ENCODE measurements around the gene NDUFA13.

NDUFA13 gene

GRCh38 chr19:19506592-19506991, 9.4 kb upstream of the NDUFA13 start:
- DNase-seq (ENCODE audit: low read depth in 1 of 2, low spot score in 1 of 2), result no peak

GRCh38 chr19:19507354-19507753, 8.7 kb upstream of the NDUFA13 start:
- DNase-seq (ENCODE audit: low read depth in 1 of 2, low spot score in 1 of 2), result no peak

GRCh38 chr19:19508217-19508616, 7.8 kb upstream of the NDUFA13 start:
- DNase-seq (ENCODE audit: low read depth in 1 of 2, low spot score in 1 of 2), result no peak

- no peak for DNase-seq (ENCODE audit: low read depth in 1 of 2, low spot score in 1 of 2)
Measured at GRCh38 chr19:19510432-19510831, 5.6 kb upstream of the NDUFA13 start.

GRCh38 chr19:19513682-19514081, 2.3 kb upstream of the NDUFA13 start:
- DNase-seq (ENCODE audit: low read depth in 1 of 2, low spot score in 1 of 2), result no peak

- DNase-seq (ENCODE audit: low read depth in 1 of 2, low spot score in 1 of 2), result no peak
Measured at GRCh38 chr19:19514215-19514657, 1.8 kb upstream of the NDUFA13 start.

GRCh38 chr19:19514881-19515641, 964 bp upstream of the NDUFA13 start, which contains the start of gene TSSK6:
Gene TSSK6, minus strand, starts transcription at chr19:19515548. Its CDS starts 121 bp downstream, at chr19:19515427.
- DNase-seq (ENCODE audit: low read depth in 1 of 2, low spot score in 1 of 2), result no peak

- DNase-seq (ENCODE audit: low read depth in 1 of 2, low spot score in 1 of 2), result no peak
Measured at GRCh38 chr19:19517235-19517619, 1.2 kb downstream of the NDUFA13 start.

GRCh38 chr19:19520989-19521388, 5.0 kb downstream of the NDUFA13 start:
- DNase-seq (ENCODE audit: low read depth in 1 of 2, low spot score in 1 of 2), result no peak

- no peak for DNase-seq (ENCODE audit: low read depth in 1 of 2, low spot score in 1 of 2)
Measured at GRCh38 chr19:19523177-19523576, 7.2 kb downstream of the NDUFA13 start.

- DNase-seq (ENCODE audit: low read depth in 1 of 2, low spot score in 1 of 2), result no peak
Measured at GRCh38 chr19:19524053-19524452, 8.0 kb downstream of the NDUFA13 start.

GRCh38 chr19:19525611-19526380, 9.8 kb downstream of the NDUFA13 start:
- no peak for DNase-seq (ENCODE audit: low read depth in 1 of 2, low spot score in 1 of 2)

- no peak for DNase-seq (ENCODE audit: low read depth in 1 of 2, low spot score in 1 of 2)
Measured at GRCh38 chr19:19526581-19527370, 10.8 kb downstream of the NDUFA13 start.

GRCh38 chr19:19527371-19527656, 11.3 kb downstream of the NDUFA13 start:
- no peak for DNase-seq (ENCODE audit: low read depth in 1 of 2, low spot score in 1 of 2)

GRCh38 chr19:19527674-19528625, 11.9 kb downstream of the NDUFA13 start:
- no peak for DNase-seq (ENCODE audit: low read depth in 1 of 2, low spot score in 1 of 2)

- no peak for DNase-seq (ENCODE audit: low read depth in 1 of 2, low spot score in 1 of 2)
Measured at GRCh38 chr19:19528721-19529490, 12.9 kb downstream of the NDUFA13 start, which contains the start of gene YJEFN3. Gene YJEFN3, plus strand, starts transcription at chr19:19528911. Its CDS starts 22 bp downstream, at chr19:19528933.

- no peak for DNase-seq (ENCODE audit: low read depth in 1 of 2, low spot score in 1 of 2)
Measured at GRCh38 chr19:19529783-19530422, 13.9 kb downstream of the NDUFA13 start.

GRCh38 chr19:19530423-19530804, 14.4 kb downstream of the NDUFA13 start:
- DNase-seq (ENCODE audit: low read depth in 1 of 2, low spot score in 1 of 2), result no peak

GRCh38 chr19:19530889-19531288, 14.9 kb downstream of the NDUFA13 start:
- DNase-seq (ENCODE audit: low read depth in 1 of 2, low spot score in 1 of 2), result no peak
